ENCODE data around the gene EXOC4.

- TF ChIP-seq CTCF (IDR thresholded peaks at IDR 0.05) (no peak), POLR2A (IDR thresholded peaks at IDR 0.05) (no peak), POLR2AphosphoS5 (IDR thresholded peaks at IDR 0.05) (no peak)
These were observed 522.3 kb downstream of the EXOC4 start for GRCh38 chr7:133775201-133775600.
